Stimulated activated CD8-positive, alpha-beta memory T cell treated with anti-CD3 and anti-CD28 coated beads, Interleukin-2, amount 100 ng/mL, for 48 hours (primary cell): ENCODE measurements around the gene CELF6.

Experiments
- DNase-seq, 2 donors: peaks; one replicate each; pipeline ENCODE4 v3.0.0-alpha.2; 2020; ENCODE audit warnings: low read depth in 2 of 2

CELF6 gene

DNA sequence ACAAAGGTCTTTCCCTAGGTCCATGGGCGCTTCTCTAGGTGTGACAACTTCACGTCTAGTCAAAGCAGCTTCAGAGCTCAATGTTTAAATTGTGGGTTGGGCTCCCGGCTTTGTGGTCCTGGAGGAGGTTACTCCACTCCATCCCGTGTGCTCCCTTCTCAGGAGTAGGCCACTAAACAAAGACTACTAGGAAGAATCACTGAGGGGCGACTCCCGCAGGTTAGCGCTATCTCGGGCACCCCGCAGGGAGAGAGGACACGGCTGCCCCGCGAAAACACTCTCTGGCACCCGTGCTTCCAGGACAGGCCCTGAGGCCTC is 48.1 kb downstream of the CELF6 start:
- DNase-seq: no peak

GRCh38 chr15:72271221-72271620 is 48.7 kb downstream of the CELF6 start:
- DNase-seq: no peak

GRCh38 chr15:72269739-72270138 is 50.2 kb downstream of the CELF6 start:
- DNase-seq: no peak

GRCh38 chr15:72265031-72265430 is 54.9 kb downstream of the CELF6 start:
- no peak for DNase-seq

GRCh38 chr15:72252663-72253299 is 67.2 kb downstream of the CELF6 start:
- DNase-seq: no peak

DNA sequence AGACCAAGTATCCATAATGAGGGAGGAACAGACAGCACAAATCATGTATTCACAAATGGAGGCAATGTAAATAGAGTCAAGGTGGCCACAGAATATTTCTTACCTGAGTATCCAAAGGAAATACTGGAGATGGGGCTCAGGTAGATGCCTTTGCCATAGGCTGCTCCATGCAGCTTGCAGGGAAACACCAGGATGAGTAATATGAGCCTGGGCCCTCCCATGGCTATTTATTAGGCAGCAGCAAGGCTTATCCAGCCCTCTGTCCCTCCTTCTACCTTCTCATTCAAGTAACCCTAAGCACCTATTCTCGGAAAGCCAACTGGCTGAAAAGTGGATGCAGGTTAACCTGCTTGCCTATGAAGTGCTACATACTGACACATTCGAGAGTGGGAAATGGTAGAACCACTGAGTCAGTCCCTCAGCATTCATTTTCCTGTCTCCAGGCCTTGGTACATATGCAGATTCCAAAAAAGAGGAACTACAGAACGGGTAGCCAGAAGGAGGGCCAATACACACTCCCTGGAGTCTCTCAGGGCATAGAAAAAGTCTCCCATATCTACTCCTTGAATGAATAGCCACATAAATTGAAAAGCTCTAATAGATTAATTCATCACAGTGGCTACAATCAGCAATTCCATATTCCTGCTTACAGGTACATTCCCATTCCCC is 70.7 kb downstream of the CELF6 start:
- no peak for DNase-seq

DNA sequence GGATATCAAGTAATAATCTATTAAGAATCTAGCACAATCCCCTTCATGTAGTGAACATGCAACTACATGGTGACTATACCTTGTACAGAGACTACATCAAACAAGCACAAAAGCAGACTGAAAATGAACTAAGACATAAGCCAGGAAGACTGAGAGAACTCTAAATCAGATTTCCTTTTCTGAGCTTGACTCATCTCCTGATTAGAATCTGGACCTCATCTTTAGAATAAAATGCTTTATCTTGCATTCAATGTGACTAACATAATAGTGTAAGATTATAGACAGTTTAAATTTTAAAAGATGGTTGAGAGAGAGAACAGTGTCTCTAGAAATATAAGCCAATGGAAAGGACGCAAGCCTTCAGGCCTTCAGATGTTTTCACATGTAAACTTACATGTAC is 71.4 kb downstream of the CELF6 start:
- no peak for DNase-seq

GRCh38 chr15:72242775-72243370 is 77.1 kb downstream of the CELF6 start:
- DNase-seq: no peak

DNA sequence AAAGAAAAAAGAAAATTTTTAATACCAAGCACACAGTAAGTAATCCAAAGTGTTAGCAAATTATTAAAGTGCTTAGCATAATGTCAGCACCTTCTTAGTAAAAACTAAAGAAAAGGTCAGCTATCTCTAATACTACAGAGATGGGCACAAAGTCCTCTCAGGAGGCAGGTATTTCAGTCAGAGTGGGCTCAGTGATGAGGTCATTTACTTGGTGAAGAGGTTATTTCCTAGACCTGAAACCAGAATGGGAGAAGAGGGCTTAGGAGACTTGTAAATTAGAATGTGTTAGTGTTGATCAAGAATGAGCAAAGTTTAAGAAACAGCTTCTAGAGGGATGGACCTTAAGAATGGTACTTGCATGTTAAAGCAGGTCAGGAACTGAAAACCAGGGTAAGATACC is 80.3 kb downstream of the CELF6 start:
- no peak for DNase-seq

DNA sequence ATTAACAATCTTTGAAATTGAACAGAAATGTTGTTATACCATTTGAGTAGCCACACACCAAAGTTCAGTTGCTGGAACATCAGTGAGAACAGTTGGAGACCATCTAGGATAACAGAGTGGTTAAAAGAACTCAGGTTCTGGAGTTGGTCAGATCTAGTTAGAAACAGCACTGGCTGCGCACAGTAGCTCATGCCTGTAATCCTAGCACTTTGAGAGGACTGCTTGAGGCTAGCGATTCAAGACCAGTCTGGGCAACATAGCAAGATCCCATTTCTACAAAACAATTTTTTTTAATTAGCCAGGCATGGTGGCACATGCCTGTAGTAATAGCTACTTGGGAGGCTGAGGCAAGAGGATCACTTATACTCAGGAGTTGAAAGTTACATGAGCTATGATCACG is 81.4 kb downstream of the CELF6 start:
- DNase-seq: no peak

DNA sequence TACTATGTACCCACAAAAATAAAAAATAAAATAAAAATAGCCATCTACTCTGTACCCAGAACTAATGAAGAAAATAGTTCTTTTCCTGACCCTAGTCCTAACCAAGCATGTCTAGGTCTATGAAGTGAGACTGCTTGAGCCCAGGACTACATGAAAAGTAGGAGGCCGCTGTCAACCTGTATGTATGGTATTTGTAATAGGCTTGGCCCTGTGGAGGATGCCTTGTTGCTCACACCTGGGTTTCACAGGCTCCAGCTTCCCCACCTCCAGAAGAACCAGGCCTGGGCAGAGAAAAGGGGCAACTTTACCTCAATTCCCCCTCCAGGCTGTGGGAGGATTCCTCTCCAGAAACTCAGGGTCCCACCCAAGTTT is 82.1 kb downstream of the CELF6 start:
- no peak for DNase-seq

DNA sequence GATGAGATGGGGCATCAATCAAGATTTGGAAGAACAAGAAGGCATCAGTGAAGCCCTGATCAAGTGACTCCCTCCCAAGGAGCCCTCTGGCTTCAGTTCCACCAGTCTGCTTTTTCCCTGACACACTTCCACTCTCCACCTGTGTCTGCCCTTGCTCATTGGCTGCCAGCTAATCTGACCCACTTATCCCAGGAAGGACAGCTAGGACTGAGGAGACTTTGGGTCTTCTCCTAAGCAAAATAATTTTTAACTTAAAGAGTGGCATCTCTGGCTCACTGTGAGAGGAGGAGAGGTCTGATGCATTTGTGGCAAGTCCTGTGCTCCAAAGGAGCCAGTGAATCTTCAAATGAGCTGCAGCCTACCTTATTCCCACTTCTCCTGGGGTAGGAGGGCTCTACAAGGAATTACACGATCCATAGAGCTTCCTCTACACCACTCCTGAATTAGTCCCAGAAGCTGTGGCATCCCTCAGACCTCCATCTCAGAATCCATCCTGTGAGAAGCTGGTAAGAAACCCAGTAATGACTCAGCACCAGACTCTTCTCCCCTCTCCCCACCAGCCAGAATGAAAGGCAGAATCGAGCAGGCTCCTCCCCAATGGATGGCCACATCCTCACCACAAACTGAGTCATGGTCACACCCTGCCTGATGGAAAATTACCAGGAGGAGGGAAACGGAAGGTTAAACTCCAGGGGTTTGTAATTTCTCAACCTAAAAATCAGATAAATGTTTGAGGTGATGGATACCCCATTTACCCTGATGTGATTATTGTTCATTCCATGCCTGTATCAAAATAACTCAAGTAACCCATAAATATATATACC is 82.7 kb downstream of the CELF6 start:
- peak; percentile 61 to 65 for DNase-seq

DNA sequence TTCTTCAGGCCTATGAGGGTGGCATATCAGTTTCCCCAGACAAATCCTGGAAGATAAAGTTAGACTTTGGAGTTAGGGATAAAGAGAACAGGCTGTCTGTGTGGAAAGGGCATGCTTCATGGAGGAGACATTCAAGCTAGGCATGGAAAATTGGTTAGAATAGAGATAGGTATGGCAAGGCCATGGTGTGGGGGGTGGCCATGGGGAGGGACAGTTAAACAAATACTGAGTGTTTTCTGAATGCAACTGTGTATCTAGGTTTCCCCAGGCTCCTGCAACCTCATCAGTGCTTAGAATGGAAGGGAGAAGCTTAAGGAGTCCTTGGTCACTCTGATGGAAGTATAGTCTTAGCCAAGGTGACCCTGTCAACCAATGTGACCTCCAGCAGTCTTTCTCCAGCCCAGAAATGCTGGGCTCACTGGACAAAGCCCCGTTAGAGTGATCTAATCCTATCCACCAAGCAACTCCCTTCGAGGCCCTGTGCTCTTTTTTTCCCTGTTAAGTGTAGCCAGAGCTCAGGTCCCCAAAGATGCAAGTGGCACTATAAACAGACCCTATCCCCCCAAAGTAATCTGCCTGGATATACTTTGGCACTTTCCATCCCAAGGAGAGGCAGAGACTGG is 83.5 kb downstream of the CELF6 start:
- DNase-seq: no peak

GRCh38 chr15:72235298-72235697 is 84.7 kb downstream of the CELF6 start:
- no peak for DNase-seq
